A549 (cell line): ENCODE measurements around the gene SNRPB2. TPM values are rescaled to one million over a fixed set of nuclear protein-coding genes. Genes with fewer than 3 reads are reported as not detected.

Source experiments
- ATAC-seq, 2 experiments: fragments of 200-7000 bp in 1 of 2; fragments of >200 bp in 1 of 2; cut with Nextera tagmentation in 1 of 2; cut with Tn5 transposase in 1 of 2; 3 replicates each; pipeline versions ENCODE4 v1.8.0 to v1.9.1; 2018 to 2020; ENCODE audit warnings: mild to moderate bottlenecking in 1 of 2, moderate library complexity in 1 of 2
- CTCF ChIA-PET: fragments of 300-600 bp; sonication (Branson Sonifier 250); formaldehyde crosslinking; extraction: SDS; loops from one replicate; lab custom pipeline; 2021; ENCODE audit warnings: antibody characterized with exemption, inconsistent platforms; lab: Yijun Ruan, JAX
- POLR2A ChIA-PET: fragments of 350-600 bp; formaldehyde crosslinking; extraction: SDS; loops from one replicate; lab custom pipeline; 2021; ENCODE audit warnings: antibody characterized with exemption, inconsistent platforms; lab: Yijun Ruan, JAX
- DNase-seq, 2 experiments: peaks; one replicate each; pipeline versions ENCODE4 v3.0.0 to v3.0.0-alpha.2; 2011 to 2016; ENCODE audit warnings: low read depth in 1 of 2, low spot score in 1 of 2
- FAIRE-seq: peaks from 2 replicates; lab custom pipeline; 2011; peaks lifted over from hg19 to GRCh38; lab: Jason Lieb, UNC
- H3K27ac ChIP-seq, 2 experiments: fragments of >200 bp; sonication (Bioruptor Twin); formaldehyde crosslinking; 3 replicates each; pipeline ENCODE4 v1.5.1; 2016 to 2017
- H3K4me1 ChIP-seq: fragments of >200 bp; sonication (Bioruptor Twin); formaldehyde crosslinking; 3 replicates; pipeline ENCODE4 v1.6.1; 2016
- H3K4me2 ChIP-seq: fragments of >200 bp; sonication (Bioruptor Twin); formaldehyde crosslinking; 3 replicates; pipeline ENCODE4 v1.6.1; 2016
- H3K4me3 ChIP-seq: fragments of >200 bp; sonication (Bioruptor Twin); formaldehyde crosslinking; 3 replicates; pipeline ENCODE4 v1.5.1; 2016
- H3K9me3 ChIP-seq: fragments of >200 bp; sonication (Bioruptor Twin); formaldehyde crosslinking; 3 replicates; pipeline ENCODE4 v1.6.1; 2016
- CBX8 ChIP-seq: fragments of 200-600 bp; sonication (generic); IDR thresholded peaks from 2 replicates; pipeline ENCODE4 v1.6.1; 2016
- CEBPB ChIP-seq, 2 experiments: fragments of >200 bp in 1 of 2; sonication (Bioruptor Twin) in 1 of 2; formaldehyde crosslinking in 1 of 2; IDR thresholded peaks; 2 replicates each; pipeline ENCODE4 v1.6.1; 2012 to 2016
- CHD2 ChIP-seq: fragments of 150-350 bp; IDR thresholded peaks from 2 replicates; pipeline ENCODE4 v1.6.1; 2014; ENCODE audit warnings: low read length; ENCODE audit not compliant: partially characterized antibody
- EHMT2 ChIP-seq: fragments of 200-600 bp; sonication (generic); IDR thresholded peaks from 2 replicates; pipeline ENCODE4 v1.6.1; 2016; ENCODE audit warnings: antibody characterized with exemption, low read depth, mild to moderate bottlenecking, moderate library complexity
- EP300 ChIP-seq, 2 experiments: fragments of >200 bp; sonication (Bioruptor Twin); formaldehyde crosslinking; IDR thresholded peaks; 2 replicates in 1 of 2; 3 replicates in 1 of 2; pipeline ENCODE4 v1.6.1; 2016 to 2017
- FOSB ChIP-seq: fragments of 250-450 bp; sonication (Bioruptor Pico); IDR thresholded peaks from 2 replicates; pipeline ENCODE4 v1.5.0; 2020; ENCODE audit warnings: mild to moderate bottlenecking, moderate library complexity
- FOXS1 ChIP-seq: fragments of 250-450 bp; sonication (Bioruptor Pico); IDR thresholded peaks from 2 replicates; pipeline ENCODE4 v1.5.0; 2020; ENCODE audit warnings: mild to moderate bottlenecking, moderate library complexity
- GATA3 ChIP-seq: IDR thresholded peaks from 2 replicates; pipeline ENCODE4 v1.6.1; 2012; ENCODE audit warnings: borderline replicate concordance
- HEYL ChIP-seq: fragments of 250-450 bp; sonication (Bioruptor Pico); IDR thresholded peaks from 2 replicates; pipeline ENCODE4 v1.8.0; 2021; ENCODE audit warnings: mild to moderate bottlenecking, moderate library complexity
- HOXB13 ChIP-seq: fragments of 250-450 bp; sonication (Bioruptor Pico); IDR thresholded peaks from 2 replicates; pipeline ENCODE4 v1.5.0; 2020; ENCODE audit warnings: low read depth, mild to moderate bottlenecking, moderate library complexity
- HOXB5 ChIP-seq: fragments of 250-450 bp; sonication (Bioruptor Pico); IDR thresholded peaks from 2 replicates; pipeline ENCODE4 v1.5.0; 2020; ENCODE audit warnings: mild to moderate bottlenecking, moderate library complexity
- JUN ChIP-seq, 2 experiments: fragments of >200 bp; sonication (Bioruptor Twin); formaldehyde crosslinking; IDR thresholded peaks; 2 replicates in 1 of 2; 3 replicates in 1 of 2; pipeline ENCODE4 v1.6.1; 2016 to 2017
- MAFK ChIP-seq: fragments of 450-650 bp; IDR thresholded peaks from 2 replicates; pipeline ENCODE4 v1.6.1; 2014; ENCODE audit not compliant: partially characterized antibody
- MAZ ChIP-seq: fragments of 150-350 bp; IDR thresholded peaks from 2 replicates; pipeline ENCODE4 v1.6.1; 2014; ENCODE audit warnings: antibody characterized with exemption, low read depth, low read length, borderline replicate concordance
- NPAS2 ChIP-seq: fragments of 250-450 bp; sonication (Bioruptor Pico); IDR thresholded peaks from 2 replicates; pipeline ENCODE4 v1.8.0; 2022; ENCODE audit warnings: mild to moderate bottlenecking, moderate library complexity, borderline replicate concordance
- NR3C1 ChIP-seq: fragments of >200 bp; sonication (Bioruptor Twin); formaldehyde crosslinking; IDR thresholded peaks from 3 replicates; pipeline ENCODE4 v1.6.1; 2017
- PHF8 ChIP-seq: fragments of 200-600 bp; sonication (generic); IDR thresholded peaks from 2 replicates; pipeline ENCODE4 v1.6.1; 2016; ENCODE audit warnings: low read depth, mild to moderate bottlenecking, antibody characterized with exemption, moderate library complexity, borderline replicate concordance
- POLR2A ChIP-seq: IDR thresholded peaks from 2 replicates; pipeline ENCODE4 v1.6.1; 2012; ENCODE audit warnings: mild to moderate bottlenecking, low read length
- RAD21 ChIP-seq, 2 experiments: fragments of >200 bp in 1 of 2; sonication (Bioruptor Twin) in 1 of 2; formaldehyde crosslinking in 1 of 2; IDR thresholded peaks in 1 of 2; conservative IDR thresholded peaks in 1 of 2; 2 replicates in 1 of 2; 3 replicates in 1 of 2; pipeline ENCODE4 v1.6.1; 2012 to 2018; ENCODE audit warnings: inconsistent platforms in 1 of 2
- RARB ChIP-seq: fragments of 250-450 bp; sonication (Bioruptor Pico); IDR thresholded peaks from 2 replicates; pipeline ENCODE4 v1.8.0; 2021; ENCODE audit warnings: mild to moderate bottlenecking, moderate library complexity
- RFX5 ChIP-seq: fragments of 450-650 bp; IDR thresholded peaks from 2 replicates; pipeline ENCODE4 v1.7.1; 2014; ENCODE audit warnings: antibody characterized with exemption, mild to moderate bottlenecking, moderate library complexity
- SMC3 ChIP-seq: fragments of >200 bp; sonication (Bioruptor Twin); formaldehyde crosslinking; IDR thresholded peaks from 3 replicates; pipeline ENCODE4 v1.6.1; 2018; ENCODE audit warnings: inconsistent platforms
- TFCP2L1 ChIP-seq: fragments of 250-450 bp; sonication (Bioruptor Pico); IDR thresholded peaks from 2 replicates; pipeline ENCODE4 v1.5.0; 2021; ENCODE audit warnings: mild to moderate bottlenecking
- TP53 ChIP-seq: fragments of 250-450 bp; sonication (Bioruptor Pico); IDR thresholded peaks from 2 replicates; pipeline ENCODE4 v1.5.0; 2021; ENCODE audit warnings: mild to moderate bottlenecking, moderate library complexity
- ZC3H11A ChIP-seq: fragments of 450-650 bp; IDR thresholded peaks from 2 replicates; pipeline ENCODE4 v1.6.1; 2014; ENCODE audit warnings: antibody characterized with exemption, mild to moderate bottlenecking
- ZNF302 ChIP-seq: fragments of 250-450 bp; sonication (Bioruptor Pico); IDR thresholded peaks from 2 replicates; pipeline ENCODE4 v1.9.0; 2021; ENCODE audit warnings: inconsistent platforms, mild to moderate bottlenecking, moderate library complexity
- WGBS: methylation state at CpG from one replicate; pipeline ENCODE4 v1.1.6; 2017; ENCODE audit errors: missing lambda C conversion rate; 5-methylcytosine and 5-hydroxymethylcytosine counted together
- polyA minus RNA-seq: library from RNA; depleted of rRNA, polyadenylated mRNA; stranded (reverse); fragments of >200 nt; gene quantifications from 2 replicates; pipeline ENCODE4 v1.2.3, GENCODE V29; 2011; rRNA and poly(A)+ RNA removed
- polyA plus RNA-seq, 4 experiments: library from polyadenylated mRNA; depleted of rRNA in 3 of 4; stranded (reverse); fragments of >200 nt; fragmentation: RNase III in 1 of 4; extraction: RNeasy Plus Mini Kit Qiagen cat#74134 plus additional on column Dnase treatment in 1 of 4; gene quantifications; 2 replicates in 3 of 4; 3 replicates in 1 of 4; pipeline ENCODE4 v1.2.3, GENCODE V29; 2011 to 2017
- TF ChIP-seq, protein P1 (sequence below): IDR thresholded peaks from 2 replicates; pipeline ENCODE4 v1.6.1; 2012; ENCODE audit warnings: low read depth, borderline replicate concordance
- TF ChIP-seq, protein P2 (sequence below): fragments of 450-650 bp; IDR thresholded peaks from 2 replicates; pipeline ENCODE4 v1.6.1; 2014; ENCODE audit warnings: antibody characterized with exemption
- TF ChIP-seq, protein P3 (sequence below): fragments of 250-450 bp; sonication (Bioruptor Pico); IDR thresholded peaks from 2 replicates; pipeline ENCODE4 v1.5.0; 2020; ENCODE audit warnings: low read depth, mild to moderate bottlenecking, moderate library complexity
- TF ChIP-seq, protein P4 (sequence below): fragments of >200 bp; sonication (Bioruptor Twin); formaldehyde crosslinking; IDR thresholded peaks from 3 replicates; pipeline ENCODE4 v1.5.1; 2016
- TF ChIP-seq, protein P5 (sequence below): fragments of 250-450 bp; sonication (Bioruptor Pico); IDR thresholded peaks from 2 replicates; pipeline ENCODE4 v1.5.0; 2021; ENCODE audit warnings: mild to moderate bottlenecking, moderate library complexity, borderline replicate concordance

SNRPB2 gene
- polyA plus RNA-seq (2011; rRNA removed) (128 and 216 TPM in 2 replicates), polyA plus RNA-seq (2017; fragmentation: RNase III; extraction: RNeasy Plus Mini Kit Qiagen cat#74134 plus additional on column Dnase treatment) (166 to 185 TPM (median 178 TPM) in 3 replicates), polyA minus RNA-seq (20.8 and 26.4 TPM in 2 replicates)
- polyA plus RNA-seq (2012; cell fraction: cytosol; rRNA removed) = 48.8 and 70.9 TPM in 2 replicates
- 22.0 and 33.0 TPM in 2 replicates for polyA plus RNA-seq (2012; cell fraction: nucleus; rRNA removed)

DNA sequence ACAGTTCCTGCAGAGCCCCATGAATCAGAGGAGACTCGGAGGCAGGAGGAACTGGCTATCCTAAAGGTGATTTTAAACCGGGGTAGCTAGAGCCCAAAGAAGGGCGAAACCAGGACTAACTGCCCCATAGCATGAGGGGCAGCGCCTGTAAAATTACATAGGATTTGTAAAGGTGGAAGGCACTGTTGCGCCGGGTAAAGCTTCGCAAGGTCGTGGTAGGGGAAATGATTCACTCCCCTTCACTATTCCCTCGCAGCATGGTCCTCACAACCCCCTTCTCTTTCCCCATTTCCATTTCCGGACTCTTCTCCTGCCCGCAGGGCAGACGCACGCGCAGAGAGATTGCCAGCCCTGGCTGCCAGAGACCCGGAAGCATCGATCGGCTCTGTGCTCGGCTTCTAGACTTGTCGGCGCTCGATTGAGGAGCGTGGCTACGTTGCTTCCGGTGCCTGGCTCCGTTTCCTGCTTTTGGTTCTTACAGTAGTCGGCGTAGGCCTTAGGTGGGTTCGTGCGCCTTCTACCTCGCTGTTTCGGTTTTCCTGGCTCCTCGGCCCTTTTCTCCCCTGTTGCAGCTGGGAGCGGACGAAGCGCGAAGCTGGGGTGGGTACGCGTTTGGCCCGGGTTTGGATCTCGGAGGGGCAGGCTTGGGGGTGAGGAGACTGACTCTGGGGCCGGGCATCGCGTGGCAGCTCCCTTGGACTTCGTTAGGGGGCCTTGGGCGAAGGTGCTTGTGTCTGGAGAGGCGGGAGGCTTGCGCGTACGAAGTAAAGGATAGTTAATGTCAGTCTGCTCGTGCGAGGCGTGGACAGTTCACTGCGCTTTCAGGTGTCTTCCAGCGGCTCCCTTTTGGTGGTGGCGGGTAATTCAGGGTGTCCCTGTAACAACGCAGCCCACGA, at the start of gene SNRPB2:
Gene SNRPB2 (plus strand): TSS at position 462 of the 896 bp plus-strand sequence. CDS start 1,677 bp downstream, outside the sequence.
- DNase-seq (peak; percentile 89 to 97), FAIRE-seq (peak; percentile 90), ATAC-seq (peak; percentile 98 to 99)
- Histone ChIP-seq H3K27ac (peak within 1 kb of the TSS; percentile 86 to 89), H3K4me3 (peak within 1 kb of the TSS; percentile 95), H3K4me1 (peaks cover 7% of the 10 kb centered on the region), H3K4me2 (peak within 1 kb of the TSS; percentile 95), H3K9me3 (peaks cover 21% of the 10 kb centered on the region)
- POLR2A ChIA-PET = interaction anchor here (1.3 kb wide), 1 partner anchor 177 kb away, joined by 3 read pairs; no protein-coding TSS in a partner anchor
- CTCF ChIA-PET = interaction anchor here (1.1 to 1.2 kb wide), 2 partner anchors 11 to 31 kb away, joined by 3 to 5 read pairs; no protein-coding TSS in a partner anchor
- WGBS = 6% methylated on average over 53 of the region's 57 CpGs
- peak; percentile 77 for TF ChIP-seq HEYL (CRISPR knock-in tag)
- no peak for TF ChIP-seq ZC3H11A
- TF ChIP-seq, protein P1, sequence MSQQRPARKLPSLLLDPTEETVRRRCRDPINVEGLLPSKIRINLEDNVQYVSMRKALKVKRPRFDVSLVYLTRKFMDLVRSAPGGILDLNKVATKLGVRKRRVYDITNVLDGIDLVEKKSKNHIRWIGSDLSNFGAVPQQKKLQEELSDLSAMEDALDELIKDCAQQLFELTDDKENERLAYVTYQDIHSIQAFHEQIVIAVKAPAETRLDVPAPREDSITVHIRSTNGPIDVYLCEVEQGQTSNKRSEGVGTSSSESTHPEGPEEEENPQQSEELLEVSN = no peak; the same call in 1 of the 2 replicates
- TF ChIP-seq, protein P2, sequence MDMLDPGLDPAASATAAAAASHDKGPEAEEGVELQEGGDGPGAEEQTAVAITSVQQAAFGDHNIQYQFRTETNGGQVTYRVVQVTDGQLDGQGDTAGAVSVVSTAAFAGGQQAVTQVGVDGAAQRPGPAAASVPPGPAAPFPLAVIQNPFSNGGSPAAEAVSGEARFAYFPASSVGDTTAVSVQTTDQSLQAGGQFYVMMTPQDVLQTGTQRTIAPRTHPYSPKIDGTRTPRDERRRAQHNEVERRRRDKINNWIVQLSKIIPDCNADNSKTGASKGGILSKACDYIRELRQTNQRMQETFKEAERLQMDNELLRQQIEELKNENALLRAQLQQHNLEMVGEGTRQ = no peak
- TF ChIP-seq NPAS2 (CRISPR knock-in tag) = no peak
- 0 out of 2 replicates have a peak, but pooled peaks have one; percentile 24 for TF ChIP-seq RFX5
- peak; percentile 45; the same call in 1 of the 2 replicates for TF ChIP-seq FOSB (CRISPR knock-in tag)
- TF ChIP-seq POLR2A = peak; percentile 71
- no peak for TF ChIP-seq TFCP2L1 (CRISPR knock-in tag)
- peak; percentile 26 for TF ChIP-seq CHD2
- TF ChIP-seq FOXS1 (CRISPR knock-in tag) = no peak
- TF ChIP-seq RARB (CRISPR knock-in tag) = no peak
- TF ChIP-seq EP300 (IDR thresholded peaks at IDR 0.05) = no peak
- TF ChIP-seq, protein P3, sequence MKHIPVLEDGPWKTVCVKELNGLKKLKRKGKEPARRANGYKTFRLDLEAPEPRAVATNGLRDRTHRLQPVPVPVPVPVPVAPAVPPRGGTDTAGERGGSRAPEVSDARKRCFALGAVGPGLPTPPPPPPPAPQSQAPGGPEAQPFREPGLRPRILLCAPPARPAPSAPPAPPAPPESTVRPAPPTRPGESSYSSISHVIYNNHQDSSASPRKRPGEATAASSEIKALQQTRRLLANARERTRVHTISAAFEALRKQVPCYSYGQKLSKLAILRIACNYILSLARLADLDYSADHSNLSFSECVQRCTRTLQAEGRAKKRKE (CRISPR knock-in tag) = peak; percentile 69
- TF ChIP-seq, protein P4, sequence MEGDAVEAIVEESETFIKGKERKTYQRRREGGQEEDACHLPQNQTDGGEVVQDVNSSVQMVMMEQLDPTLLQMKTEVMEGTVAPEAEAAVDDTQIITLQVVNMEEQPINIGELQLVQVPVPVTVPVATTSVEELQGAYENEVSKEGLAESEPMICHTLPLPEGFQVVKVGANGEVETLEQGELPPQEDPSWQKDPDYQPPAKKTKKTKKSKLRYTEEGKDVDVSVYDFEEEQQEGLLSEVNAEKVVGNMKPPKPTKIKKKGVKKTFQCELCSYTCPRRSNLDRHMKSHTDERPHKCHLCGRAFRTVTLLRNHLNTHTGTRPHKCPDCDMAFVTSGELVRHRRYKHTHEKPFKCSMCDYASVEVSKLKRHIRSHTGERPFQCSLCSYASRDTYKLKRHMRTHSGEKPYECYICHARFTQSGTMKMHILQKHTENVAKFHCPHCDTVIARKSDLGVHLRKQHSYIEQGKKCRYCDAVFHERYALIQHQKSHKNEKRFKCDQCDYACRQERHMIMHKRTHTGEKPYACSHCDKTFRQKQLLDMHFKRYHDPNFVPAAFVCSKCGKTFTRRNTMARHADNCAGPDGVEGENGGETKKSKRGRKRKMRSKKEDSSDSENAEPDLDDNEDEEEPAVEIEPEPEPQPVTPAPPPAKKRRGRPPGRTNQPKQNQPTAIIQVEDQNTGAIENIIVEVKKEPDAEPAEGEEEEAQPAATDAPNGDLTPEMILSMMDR = no peak
- peak; percentile 54; the same call in 1 of the 2 replicates for TF ChIP-seq GATA3
- TF ChIP-seq HOXB13 (CRISPR knock-in tag) = peak; percentile 90
- TF ChIP-seq ZNF302 (CRISPR knock-in tag) = no peak
- TF ChIP-seq TP53 (CRISPR knock-in tag) = no peak; the same call in 1 of the 2 replicates
- TF ChIP-seq MAZ = 0 out of 2 replicates have a peak, but pooled peaks have one; percentile 42
- TF ChIP-seq MAFK = no peak
- TF ChIP-seq CBX8 = no peak
- TF ChIP-seq, protein P5, sequence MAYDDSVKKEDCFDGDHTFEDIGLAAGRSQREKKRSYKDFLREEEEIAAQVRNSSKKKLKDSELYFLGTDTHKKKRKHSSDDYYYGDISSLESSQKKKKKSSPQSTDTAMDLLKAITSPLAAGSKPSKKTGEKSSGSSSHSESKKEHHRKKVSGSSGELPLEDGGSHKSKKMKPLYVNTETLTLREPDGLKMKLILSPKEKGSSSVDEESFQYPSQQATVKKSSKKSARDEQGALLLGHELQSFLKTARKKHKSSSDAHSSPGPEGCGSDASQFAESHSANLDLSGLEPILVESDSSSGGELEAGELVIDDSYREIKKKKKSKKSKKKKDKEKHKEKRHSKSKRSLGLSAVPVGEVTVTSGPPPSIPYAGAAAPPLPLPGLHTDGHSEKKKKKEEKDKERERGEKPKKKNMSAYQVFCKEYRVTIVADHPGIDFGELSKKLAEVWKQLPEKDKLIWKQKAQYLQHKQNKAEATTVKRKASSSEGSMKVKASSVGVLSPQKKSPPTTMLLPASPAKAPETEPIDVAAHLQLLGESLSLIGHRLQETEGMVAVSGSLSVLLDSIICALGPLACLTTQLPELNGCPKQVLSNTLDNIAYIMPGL (CRISPR knock-in tag) = peak; percentile 79; the same call in 1 of the 2 replicates
- 0 out of 4 replicates have a peak, but pooled peaks of 1 of the 2 experiments have one; percentile 9 for TF ChIP-seq CEBPB (IDR thresholded peaks at IDR 0.05)
- TF ChIP-seq PHF8 = peak; percentile 99
- peak; percentile 91 for TF ChIP-seq EHMT2
- 0 out of 3 replicates have a peak, but pooled peaks have one; percentile 12 for TF ChIP-seq SMC3
- no peak for TF ChIP-seq NR3C1
- TF ChIP-seq JUN (IDR thresholded peaks at IDR 0.05) = peak; percentile 79 to 94; a peak in 4 of 5 replicates
- no peak for TF ChIP-seq RAD21 (conservative IDR thresholded peaks at IDR 0.05 in 1 of 2, IDR thresholded peaks at IDR 0.05 in 1 of 2)
- TF ChIP-seq HOXB5 (CRISPR knock-in tag) = peak; percentile 87; the same call in 1 of the 2 replicates
